Activated gamma-delta T cell treated with Interleukin-2 at 50 U/mL for 16 hours (primary cell): ENCODE data around the gene FIGNL2.
"Not testable (repeated sequence)": the region's sequence is repeated elsewhere in the genome, so short reads cannot be mapped to it uniquely, and the experiment has no call there.

ENCODE experiments used
- DNase-seq: peaks from one replicate; pipeline ENCODE4 v3.0.0-alpha.2; 2020

The FIGNL2 gene

GRCh38 chr12:51814311-51815088 is 34.0 kb downstream of the FIGNL2 start:
- peak; percentile 61 for DNase-seq

- DNase-seq, result no peak
Observed at GRCh38 chr12:51813931-51814310, 34.6 kb downstream of the FIGNL2 start.

DNA sequence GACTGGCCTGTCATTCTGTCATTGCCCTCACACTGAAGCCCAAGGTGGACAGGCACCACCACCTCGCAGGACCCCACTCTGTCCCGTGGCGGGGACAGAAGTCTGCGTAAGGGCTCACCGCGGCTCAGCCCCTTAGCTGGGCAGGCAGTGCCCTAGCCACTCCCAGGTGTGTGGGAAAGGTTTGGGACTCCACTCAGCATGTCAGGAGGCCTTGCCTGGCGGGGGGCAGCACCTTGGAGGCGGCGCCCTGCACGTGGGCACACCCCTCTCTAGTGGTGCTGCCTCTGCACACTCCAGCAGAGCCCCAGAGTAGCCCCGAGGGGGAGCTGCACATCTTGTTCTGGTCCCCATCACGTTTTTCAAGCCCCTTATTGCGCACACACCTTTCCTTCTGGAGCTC is 35.6 kb downstream of the FIGNL2 start:
- DNase-seq, result no peak

GRCh38 chr12:51811203-51812202 is 37.0 kb downstream of the FIGNL2 start:
- no peak for DNase-seq

- no peak for DNase-seq
Observed at GRCh38 chr12:51809193-51809592, 39.3 kb downstream of the FIGNL2 start.

DNA sequence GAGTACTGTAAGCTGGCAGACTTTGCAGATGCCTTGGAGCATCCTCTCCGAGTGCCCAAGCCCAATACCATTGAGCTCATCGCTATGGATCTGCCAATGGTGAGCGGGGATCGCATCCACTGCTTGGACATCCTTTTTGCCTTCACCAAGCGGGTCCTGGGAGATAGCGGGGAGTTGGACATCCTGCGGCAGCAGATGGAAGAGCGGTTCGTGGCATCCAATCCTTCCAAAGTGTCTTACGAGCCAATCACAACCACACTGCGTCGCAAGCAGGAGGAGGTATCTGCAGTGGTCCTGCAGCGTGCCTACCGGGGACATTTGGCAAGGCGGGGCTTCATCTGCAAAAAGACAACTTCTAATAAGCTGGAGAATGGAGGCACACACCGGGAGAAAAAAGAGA is 41.6 kb downstream of the FIGNL2 start:
- DNase-seq, result no peak

DNA sequence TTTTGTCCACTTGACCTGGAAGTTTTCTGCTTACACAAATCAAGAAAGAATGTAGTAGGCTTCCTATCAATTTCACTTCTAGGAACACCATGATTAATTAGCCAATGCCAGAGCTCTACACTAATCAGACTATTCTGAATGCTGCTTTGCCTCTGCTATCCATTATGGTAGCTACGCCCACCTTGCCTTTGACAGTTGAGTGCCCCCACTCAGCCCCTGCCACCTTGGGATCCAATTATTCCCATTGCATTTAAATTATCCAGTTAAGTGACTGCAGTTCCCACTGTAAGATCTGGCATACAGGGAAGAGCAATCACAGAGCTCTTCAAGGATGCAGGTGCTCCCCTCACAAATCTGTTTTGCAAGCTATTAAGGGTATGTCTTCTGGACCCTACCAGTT is 47.5 kb downstream of the FIGNL2 start:
- no peak for DNase-seq

- no peak for DNase-seq
Observed at GRCh38 chr12:51798501-51798900, 50.0 kb downstream of the FIGNL2 start.

DNA sequence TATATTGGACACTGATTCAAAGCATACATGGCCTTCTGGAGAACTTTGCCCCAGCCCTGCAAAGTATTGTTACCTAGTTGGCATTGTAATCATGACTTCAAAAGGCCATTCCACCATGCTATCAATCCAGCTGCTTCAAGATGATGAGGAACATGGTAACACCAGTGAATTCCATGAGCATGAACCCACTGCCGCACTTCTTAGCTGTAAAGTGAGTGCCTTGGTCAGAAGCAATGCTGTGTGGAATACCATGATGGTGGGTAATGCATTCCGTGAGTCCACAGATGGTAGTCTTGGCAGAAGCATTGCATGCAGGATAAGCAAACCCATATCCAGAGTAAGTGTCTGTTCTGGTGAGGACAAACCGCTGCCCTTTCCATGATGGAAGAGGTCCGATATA is 50.5 kb downstream of the FIGNL2 start:
- DNase-seq, result not testable (repeated sequence)

- DNase-seq, result no peak
Observed at GRCh38 chr12:51797301-51797700, 51.2 kb downstream of the FIGNL2 start.

DNA sequence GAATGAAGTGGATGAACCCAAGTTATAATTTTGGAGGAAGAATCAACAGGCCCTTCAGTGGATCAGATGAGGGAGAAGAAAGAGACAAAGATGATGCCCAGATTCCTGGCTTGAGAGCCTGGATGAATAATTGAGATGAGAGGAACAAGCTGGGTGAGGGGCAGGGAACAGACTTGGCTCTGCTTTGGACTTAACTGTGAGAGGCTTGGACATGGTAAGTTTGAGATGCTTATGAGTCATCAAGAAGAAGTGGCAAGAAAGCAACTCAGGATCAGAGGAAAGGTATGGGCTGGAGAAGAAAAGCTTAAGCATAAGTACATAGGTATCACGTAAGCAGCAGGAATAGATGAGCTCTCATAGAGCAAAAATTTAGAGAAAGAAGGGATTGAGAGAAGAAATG is 55.3 kb downstream of the FIGNL2 start:
- no peak for DNase-seq

- DNase-seq, result no peak
Observed at GRCh38 chr12:51792417-51792816, 56.1 kb downstream of the FIGNL2 start.

DNA sequence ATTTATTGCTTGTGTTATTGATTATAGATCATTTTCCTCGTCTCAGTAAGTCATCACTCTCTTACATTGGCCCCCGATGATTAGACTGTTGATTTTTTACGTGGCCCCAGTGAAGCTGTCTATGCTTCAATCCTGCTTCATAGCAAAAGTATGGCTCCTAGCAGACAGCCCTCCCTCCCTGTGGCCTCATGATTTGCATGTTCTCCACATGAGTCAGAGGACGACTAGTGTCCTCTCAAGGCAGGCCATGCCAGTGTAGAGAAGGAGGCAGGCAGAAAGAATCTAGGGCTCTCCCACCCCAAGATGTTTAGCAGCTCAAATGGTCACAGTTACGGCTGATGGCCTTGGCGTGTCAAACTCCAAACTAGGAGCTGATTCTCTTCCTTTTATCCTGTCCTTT is 59.6 kb downstream of the FIGNL2 start:
- DNase-seq, result no peak

GRCh38 chr12:51785906-51786305 is 62.6 kb downstream of the FIGNL2 start:
- DNase-seq, result no peak

DNA sequence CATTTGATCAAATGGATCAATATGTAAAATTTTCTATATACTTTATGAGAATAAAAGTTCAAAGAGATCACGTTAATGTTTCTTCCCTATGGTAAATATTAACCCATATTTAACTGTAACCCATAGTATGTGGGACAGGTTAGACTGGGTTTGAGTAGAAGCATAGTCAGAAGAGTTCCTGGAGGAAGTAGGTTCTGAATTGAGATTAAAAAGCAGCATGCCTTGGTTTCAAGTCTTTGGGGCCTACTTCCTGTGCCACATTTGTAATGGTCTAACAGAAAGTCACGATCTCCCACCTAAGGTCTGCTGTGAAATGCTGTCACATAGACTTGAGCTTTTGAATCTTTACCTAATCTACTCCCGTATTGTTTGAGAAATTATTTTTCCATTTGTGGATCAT is 63.8 kb downstream of the FIGNL2 start:
- no peak for DNase-seq

GRCh38 chr12:51779876-51780275 is 68.6 kb downstream of the FIGNL2 start:
- DNase-seq, result no peak

DNA sequence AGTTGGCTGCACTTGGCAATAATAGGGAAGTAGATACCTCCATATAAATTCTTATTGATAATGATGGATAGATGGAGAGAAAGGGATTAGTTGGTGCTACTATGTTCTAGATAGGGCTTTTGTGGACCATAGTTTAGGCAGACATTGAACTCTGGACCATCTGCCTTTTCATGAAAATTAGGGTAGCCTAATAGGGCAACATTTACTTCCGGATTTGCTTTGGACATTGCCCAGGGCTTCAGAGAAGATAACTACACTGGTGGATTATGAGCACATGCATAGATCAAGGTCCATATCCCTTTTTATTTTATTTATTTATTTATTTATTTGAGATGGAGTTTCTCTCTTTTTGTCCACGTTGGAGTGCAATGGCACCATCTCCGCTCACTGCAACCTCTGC is 70.5 kb downstream of the FIGNL2 start:
- no peak for DNase-seq

DNA sequence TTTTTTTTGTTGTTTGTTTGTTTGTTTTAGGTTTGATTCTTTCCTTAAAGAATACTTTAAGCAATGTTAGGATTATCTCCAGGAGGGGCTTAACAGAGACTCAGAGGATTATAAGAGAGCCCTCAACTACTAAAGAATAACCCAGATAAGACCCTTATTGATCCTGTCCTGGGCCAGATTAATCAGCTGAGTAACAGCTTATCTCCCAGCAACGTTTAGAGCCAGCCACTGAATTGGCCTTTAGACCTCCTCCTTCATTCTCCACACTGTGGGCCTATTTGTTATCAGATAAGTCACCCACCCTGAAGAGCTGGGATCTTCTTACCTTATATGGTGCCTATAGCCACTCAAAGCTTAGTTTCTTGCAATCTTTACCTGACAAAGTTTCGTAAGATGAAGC is 71.1 kb downstream of the FIGNL2 start:
- DNase-seq, result no peak

GRCh38 chr12:51774933-51775332 is 73.6 kb downstream of the FIGNL2 start:
- no peak for DNase-seq

GRCh38 chr12:51773145-51773869 is 75.2 kb downstream of the FIGNL2 start:
- DNase-seq, result no peak

GRCh38 chr12:51771008-51771407 is 77.5 kb downstream of the FIGNL2 start:
- DNase-seq, result no peak
